K562 (cell line): ENCODE data around the gene HMCN2. TPM values are rescaled to one million over a fixed set of nuclear protein-coding genes. Genes with fewer than 3 reads are reported as not detected.

Source experiments
- ATAC-seq: fragments of 200-7000 bp; cut with Tn5 transposase; 3 replicates; pipeline ENCODE4 v1.9.1; 2020; ENCODE audit warnings: moderate library complexity
- BruUV-seq: library from RNA; stranded (reverse); fragments of 400-500 nt; replicated peaks from 2 replicates; lab custom pipeline; 2021; lab: Mats Ljungman, UMichigan
- CTCF ChIA-PET: fragments of 300-600 bp; formaldehyde crosslinking; extraction: SDS; loops from one replicate; lab custom pipeline; 2021; ENCODE audit warnings: low intra/inter-chr PET ratio; lab: Yijun Ruan, JAX
- POLR2A ChIA-PET: fragments of 300-600, 350-650 bp; sonication (Branson Sonifier 250); formaldehyde crosslinking; extraction: SDS; loops from one replicate; lab custom pipeline; 2021; ENCODE audit warnings: antibody characterized with exemption, inconsistent platforms; lab: Yijun Ruan, JAX
- DNase-seq, 4 experiments: peaks; one replicate each; pipeline versions ENCODE4 v3.0.0 to v3.0.0-alpha.2; 2011 to 2018; ENCODE audit warnings: low spot score in 3 of 4, mixed read lengths in 3 of 4; ENCODE audit errors: extremely low read depth in 1 of 4
- FAIRE-seq: peaks from 2 replicates; lab custom pipeline; 2011; peaks lifted over from hg19 to GRCh38; lab: Jason Lieb, UNC
- H2AFZ ChIP-seq: 2 replicates; pipeline ENCODE4 v1.6.0; 2011; ENCODE audit warnings: low read depth, low read length, control low read depth, inconsistent platforms
- H3K27ac ChIP-seq: fragments of 200-600 bp; 3 replicates; pipeline ENCODE4 v1.8.0; 2011; ENCODE audit warnings: low read depth, mild to moderate bottlenecking, control low read depth, inconsistent platforms, low read length, moderate library complexity, mixed read lengths; ENCODE audit errors: extremely low read depth
- H3K27me3 ChIP-seq, 2 experiments: fragments of 300-600 bp in 1 of 2; 2 replicates in 1 of 2; 3 replicates in 1 of 2; pipeline versions ENCODE4 v1.6.0 to v1.8.0; 2011; ENCODE audit warnings: inconsistent platforms in 2 of 2, low read length in 2 of 2, mild to moderate bottlenecking in 1 of 2, mixed read lengths in 1 of 2, moderate library complexity in 1 of 2; ENCODE audit not compliant: control insufficient read depth in 2 of 2, insufficient read depth in 2 of 2
- H3K36me3 ChIP-seq: fragments of 300-600 bp; 3 replicates; pipeline ENCODE4 v1.8.0; 2011; ENCODE audit warnings: mild to moderate bottlenecking, low read length, inconsistent platforms; ENCODE audit not compliant: control insufficient read depth, insufficient read depth
- H3K4me1 ChIP-seq, 2 experiments: fragments of 200-600 bp in 1 of 2; replicated peaks in 1 of 2; 2 replicates in 1 of 2; 3 replicates in 1 of 2; pipeline versions ENCODE4 v1.5.1 to v1.8.0; 2011; ENCODE audit warnings: inconsistent platforms in 2 of 2, low read length in 2 of 2, mild to moderate bottlenecking in 1 of 2, mixed read lengths in 1 of 2, moderate library complexity in 1 of 2; ENCODE audit not compliant: control insufficient read depth in 2 of 2, insufficient read depth in 2 of 2
- H3K4me2 ChIP-seq: 2 replicates; pipeline ENCODE4 v1.6.1; 2011; ENCODE audit warnings: low read length, control low read depth, inconsistent platforms, mixed read lengths; ENCODE audit not compliant: insufficient read depth
- H3K4me3 ChIP-seq: fragments of 200-600 bp; sonication (generic), shearing (Covaris generic); 2 replicates; pipeline ENCODE4 v1.5.1; 2016; ENCODE audit warnings: control low read depth, inconsistent platforms
- H3K79me2 ChIP-seq: fragments of 200-600 bp; 3 replicates; pipeline ENCODE4 v1.8.0; 2011; ENCODE audit warnings: low read length, inconsistent platforms; ENCODE audit not compliant: control insufficient read depth, insufficient read depth
- H3K9ac ChIP-seq, 2 experiments: 2 replicates each; pipeline versions ENCODE4 v1.6.0 to v1.6.1; 2011; ENCODE audit warnings: low read depth in 2 of 2, low read length in 2 of 2, control low read depth in 1 of 2, inconsistent platforms in 1 of 2, mild to moderate bottlenecking in 1 of 2, mixed read lengths in 1 of 2; ENCODE audit not compliant: insufficient read depth in 1 of 2
- H3K9me1 ChIP-seq: one replicate; pipeline ENCODE4 v1.6.0; 2011; ENCODE audit warnings: inconsistent platforms, mild to moderate bottlenecking, low read length, moderate library complexity; ENCODE audit not compliant: control insufficient read depth, insufficient read depth
- H3K9me3 ChIP-seq: replicated peaks from 2 replicates; pipeline ENCODE4 v1.5.1; 2011; ENCODE audit warnings: low read depth, low read length, inconsistent platforms; ENCODE audit not compliant: control insufficient read depth, insufficient read depth
- H4K20me1 ChIP-seq: replicated peaks from 2 replicates; pipeline ENCODE4 v1.6.1; 2011; ENCODE audit warnings: low read length, inconsistent platforms, mixed read lengths; ENCODE audit not compliant: control insufficient read depth, insufficient read depth
- GABPB1 ChIP-seq: sonication (generic); formaldehyde crosslinking; IDR thresholded peaks from 2 replicates; pipeline ENCODE4 v1.8.0; 2022; ENCODE audit warnings: mild to moderate bottlenecking, missing genetic modification reagents
- KAT2B ChIP-seq: IDR thresholded peaks from one replicate; pipeline ENCODE4 v1.6.1; 2012; ENCODE audit warnings: low read depth, mild to moderate bottlenecking, control low read depth, inconsistent platforms, low read length, moderate library complexity
- KDM2B ChIP-seq: fragments of 250-450 bp; sonication (Bioruptor Pico); IDR thresholded peaks from 2 replicates; pipeline ENCODE4 v1.8.0; 2021; ENCODE audit warnings: mild to moderate bottlenecking, moderate library complexity
- MCM5 ChIP-seq: fragments of 450-650 bp; IDR thresholded peaks from 2 replicates; pipeline ENCODE4 v1.6.1; 2016; ENCODE audit warnings: low read depth
- MYBL2 ChIP-seq, 2 experiments: fragments of 450-650 bp in 1 of 2; sonication (generic) in 1 of 2; formaldehyde crosslinking in 1 of 2; IDR thresholded peaks; 2 replicates each; pipeline versions ENCODE4 v1.6.1 to v1.8.1; 2017 to 2022; ENCODE audit warnings: borderline replicate concordance in 1 of 2, inconsistent platforms in 1 of 2, low read depth in 1 of 2, mild to moderate bottlenecking in 1 of 2, missing genetic modification reagents in 1 of 2, moderate library complexity in 1 of 2
- NR2F6 ChIP-seq: fragments of 450-650 bp; formaldehyde crosslinking; IDR thresholded peaks from 2 replicates; pipeline ENCODE4 v1.4.0; 2020; ENCODE audit warnings: mild to moderate bottlenecking
- RFX5 ChIP-seq: IDR thresholded peaks from 2 replicates; pipeline ENCODE4 v1.6.1; 2011; ENCODE audit warnings: low read depth, mild to moderate bottlenecking, improper control_type of control experiment, low read length
- SIN3A ChIP-seq, 2 experiments: fragments of 150-350 bp in 1 of 2; IDR thresholded peaks; 2 replicates each; pipeline ENCODE4 v1.6.1; 2011 to 2016; ENCODE audit warnings: borderline replicate concordance in 2 of 2, low read depth in 2 of 2, low read length in 2 of 2, mild to moderate bottlenecking in 2 of 2, moderate library complexity in 2 of 2; ENCODE audit not compliant: control insufficient read depth in 1 of 2
- SIRT6 ChIP-seq: IDR thresholded peaks from one replicate; pipeline ENCODE4 v1.6.1; 2012; ENCODE audit warnings: low read depth, mild to moderate bottlenecking, control low read depth, inconsistent platforms, low read length, moderate library complexity
- SMAD3 ChIP-seq: fragments of 450-650 bp; formaldehyde crosslinking; conservative IDR thresholded peaks from 2 replicates; pipeline ENCODE4 v1.4.0; 2020; ENCODE audit warnings: mild to moderate bottlenecking
- ZFP36 ChIP-seq: fragments of 150-350 bp; IDR thresholded peaks from 2 replicates; pipeline ENCODE4 v1.6.1; 2018; ENCODE audit warnings: low read length, low read depth; ENCODE audit not compliant: partially characterized antibody
- ZNF561 ChIP-seq: fragments of 450-650 bp; formaldehyde crosslinking; conservative IDR thresholded peaks from 2 replicates; pipeline ENCODE4 v1.4.0; 2020; ENCODE audit warnings: mild to moderate bottlenecking, moderate library complexity
- ZNF668 ChIP-seq: fragments of 250-450 bp; sonication (Bioruptor Pico); IDR thresholded peaks from 2 replicates; pipeline ENCODE4 v1.8.0; 2022; ENCODE audit warnings: mild to moderate bottlenecking, inconsistent platforms
- WGBS: fragments of 100-300 bp; shearing (Covaris generic); methylation state at CpG from one replicate; pipeline ENCODE4 v1.1.6; 2016; ENCODE audit warnings: low coverage, mixed read lengths; ENCODE audit not compliant: insufficient coverage; ENCODE audit errors: missing lambda C conversion rate; 5-methylcytosine and 5-hydroxymethylcytosine counted together
- in situ Hi-C: fragments of 300-500 bp; cut with MboI; formaldehyde crosslinking; loops from 4 replicates; pipeline ENCODE4 v1.15.0; 2018; ENCODE audit warnings: inconsistent platforms, mixed read lengths
- intact Hi-C: fragments of 100-400 bp; cut with micrococcal nuclease; formaldehyde crosslinking; loops from 2 replicates; pipeline ENCODE4 v1.14.2; 2022
- polyA plus RNA-seq, 8 experiments: library from polyadenylated mRNA; depleted of rRNA in 4 of 8; stranded (reverse) in 5 of 8; unstranded in 3 of 8; fragments of >200 nt; fragmentation: Nextera tagmentation in 2 of 8; fragmentation: Illumina TruSeq in 1 of 8; extraction: Ambion mirVana in 2 of 8; extraction: Trizol in 1 of 8; gene quantifications; 2 replicates each; pipeline versions ENCODE4 v1.2.1 to v1.2.3, GENCODE V29; 2011 to 2014; ENCODE audit warnings: inconsistent platforms in 1 of 8, missing spikeins in 1 of 8
- total RNA-seq, 7 experiments: library from RNA; depleted of rRNA in 6 of 7; stranded (reverse); fragments of >200 nt in 6 of 7; fragmentation: Illumina TruSeq in 2 of 7; extraction: Trizol in 2 of 7; gene quantifications; 2 replicates each; pipeline versions ENCODE4 v1.2.1 to v1.2.3, GENCODE V29; 2011 to 2021; ENCODE audit warnings: low replicate concordance in 1 of 7
- TF ChIP-seq, protein P1 (sequence below): sonication (generic); formaldehyde crosslinking; IDR thresholded peaks from 2 replicates; pipeline ENCODE4 v1.8.0; 2022; ENCODE audit warnings: mild to moderate bottlenecking, missing genetic modification reagents, borderline replicate concordance
- TF ChIP-seq, protein P2 (sequence below): sonication (generic); formaldehyde crosslinking; IDR thresholded peaks from 2 replicates; pipeline ENCODE4 v1.8.0; 2022; ENCODE audit warnings: mild to moderate bottlenecking, missing genetic modification reagents
- TF ChIP-seq, protein P3 (sequence below): fragments of 450-650 bp; formaldehyde crosslinking; IDR thresholded peaks from 2 replicates; pipeline ENCODE4 v1.4.0; 2020; ENCODE audit warnings: mild to moderate bottlenecking, moderate library complexity
- TF ChIP-seq, protein P4 (sequence below): fragments of 250-450 bp; sonication (Bioruptor Pico); IDR thresholded peaks from 2 replicates; pipeline ENCODE4 v1.5.0; 2021

The HMCN2 gene
- total and polyA plus RNA-seq, 9 of the 15 experiments (the other 6 are each of a cell fraction or from before 2014, with no cell fraction given): 0.01 TPM; not detected in 8

DNA sequence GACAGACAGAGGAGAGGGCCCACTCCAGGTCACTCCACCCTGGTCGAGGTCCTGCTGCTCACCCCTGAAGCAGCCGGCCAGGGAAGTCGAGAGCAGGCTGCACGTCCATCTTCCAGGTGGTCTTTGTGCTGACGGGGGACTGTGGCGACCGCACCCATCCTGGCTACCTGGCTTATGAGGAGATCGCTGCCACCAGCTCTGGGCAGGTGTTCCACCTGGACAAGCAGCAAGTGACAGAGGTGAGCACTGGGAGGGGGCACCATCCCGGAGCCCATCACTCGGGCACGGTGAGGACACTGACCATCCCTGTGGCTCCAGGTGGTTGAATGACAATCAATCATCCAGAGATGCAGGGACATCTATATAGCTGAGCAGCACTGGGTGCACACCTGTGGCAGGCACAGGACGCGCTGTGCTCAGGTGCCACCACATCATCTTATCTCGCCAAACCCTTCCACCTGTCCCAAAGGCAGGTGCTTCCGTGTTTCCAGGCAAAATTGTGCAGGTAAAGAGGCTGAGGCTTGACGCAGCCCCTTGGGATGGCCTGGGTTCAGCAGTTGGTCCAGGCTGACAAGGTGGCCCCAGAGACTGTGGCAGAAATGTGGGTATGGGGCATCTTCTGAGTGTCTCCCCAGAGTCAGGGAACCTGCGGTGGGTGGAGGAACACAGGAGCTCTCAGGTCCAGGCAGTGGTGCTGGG, 20.7 kb downstream of the HMCN2 start:
- BruUV-seq: no TSS peak
- TF ChIP-seq, protein P1, sequence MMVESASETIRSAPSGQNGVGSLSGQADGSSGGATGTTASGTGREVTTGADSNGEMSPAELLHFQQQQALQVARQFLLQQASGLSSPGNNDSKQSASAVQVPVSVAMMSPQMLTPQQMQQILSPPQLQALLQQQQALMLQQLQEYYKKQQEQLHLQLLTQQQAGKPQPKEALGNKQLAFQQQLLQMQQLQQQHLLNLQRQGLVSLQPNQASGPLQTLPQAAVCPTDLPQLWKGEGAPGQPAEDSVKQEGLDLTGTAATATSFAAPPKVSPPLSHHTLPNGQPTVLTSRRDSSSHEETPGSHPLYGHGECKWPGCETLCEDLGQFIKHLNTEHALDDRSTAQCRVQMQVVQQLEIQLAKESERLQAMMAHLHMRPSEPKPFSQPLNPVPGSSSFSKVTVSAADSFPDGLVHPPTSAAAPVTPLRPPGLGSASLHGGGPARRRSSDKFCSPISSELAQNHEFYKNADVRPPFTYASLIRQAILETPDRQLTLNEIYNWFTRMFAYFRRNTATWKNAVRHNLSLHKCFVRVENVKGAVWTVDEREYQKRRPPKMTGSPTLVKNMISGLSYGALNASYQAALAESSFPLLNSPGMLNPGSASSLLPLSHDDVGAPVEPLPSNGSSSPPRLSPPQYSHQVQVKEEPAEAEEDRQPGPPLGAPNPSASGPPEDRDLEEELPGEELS (CRISPR knock-in tag): no peak
- TF ChIP-seq, protein P2, sequence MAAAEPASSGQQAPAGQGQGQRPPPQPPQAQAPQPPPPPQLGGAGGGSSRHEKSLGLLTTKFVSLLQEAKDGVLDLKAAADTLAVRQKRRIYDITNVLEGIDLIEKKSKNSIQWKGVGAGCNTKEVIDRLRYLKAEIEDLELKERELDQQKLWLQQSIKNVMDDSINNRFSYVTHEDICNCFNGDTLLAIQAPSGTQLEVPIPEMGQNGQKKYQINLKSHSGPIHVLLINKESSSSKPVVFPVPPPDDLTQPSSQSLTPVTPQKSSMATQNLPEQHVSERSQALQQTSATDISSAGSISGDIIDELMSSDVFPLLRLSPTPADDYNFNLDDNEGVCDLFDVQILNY (CRISPR knock-in tag): no peak
- TF ChIP-seq RFX5: no peak
- TF ChIP-seq MCM5: no peak
- TF ChIP-seq, protein P3, sequence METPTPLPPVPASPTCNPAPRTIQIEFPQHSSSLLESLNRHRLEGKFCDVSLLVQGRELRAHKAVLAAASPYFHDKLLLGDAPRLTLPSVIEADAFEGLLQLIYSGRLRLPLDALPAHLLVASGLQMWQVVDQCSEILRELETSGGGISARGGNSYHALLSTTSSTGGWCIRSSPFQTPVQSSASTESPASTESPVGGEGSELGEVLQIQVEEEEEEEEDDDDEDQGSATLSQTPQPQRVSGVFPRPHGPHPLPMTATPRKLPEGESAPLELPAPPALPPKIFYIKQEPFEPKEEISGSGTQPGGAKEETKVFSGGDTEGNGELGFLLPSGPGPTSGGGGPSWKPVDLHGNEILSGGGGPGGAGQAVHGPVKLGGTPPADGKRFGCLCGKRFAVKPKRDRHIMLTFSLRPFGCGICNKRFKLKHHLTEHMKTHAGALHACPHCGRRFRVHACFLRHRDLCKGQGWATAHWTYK (CRISPR knock-in tag): no peak
- TF ChIP-seq SIRT6: no peak
- no peak for TF ChIP-seq KAT2B
- TF ChIP-seq, protein P4, sequence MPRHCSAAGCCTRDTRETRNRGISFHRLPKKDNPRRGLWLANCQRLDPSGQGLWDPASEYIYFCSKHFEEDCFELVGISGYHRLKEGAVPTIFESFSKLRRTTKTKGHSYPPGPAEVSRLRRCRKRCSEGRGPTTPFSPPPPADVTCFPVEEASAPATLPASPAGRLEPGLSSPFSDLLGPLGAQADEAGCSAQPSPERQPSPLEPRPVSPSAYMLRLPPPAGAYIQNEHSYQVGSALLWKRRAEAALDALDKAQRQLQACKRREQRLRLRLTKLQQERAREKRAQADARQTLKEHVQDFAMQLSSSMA (CRISPR knock-in tag): no peak
- no peak for TF ChIP-seq KDM2B (CRISPR knock-in tag)
- no peak for TF ChIP-seq SMAD3 (CRISPR knock-in tag)
- TF ChIP-seq ZNF668 (CRISPR knock-in tag): no peak
- TF ChIP-seq ZNF561 (CRISPR knock-in tag): no peak
- TF ChIP-seq SIN3A (IDR thresholded peaks at IDR 0.05; ENCODE audit: borderline replicate concordance in 2 of 2, control insufficient read depth in 1 of 2, low read depth in 2 of 2, low read length in 2 of 2): no peak
- TF ChIP-seq ZFP36: no peak
- no peak for TF ChIP-seq NR2F6 (CRISPR knock-in tag)
- no peak for TF ChIP-seq GABPB1 (CRISPR knock-in tag)
- no peak for TF ChIP-seq MYBL2 (IDR thresholded peaks at IDR 0.05; ENCODE audit: low read depth)
- TF ChIP-seq MYBL2 (CRISPR knock-in tag; IDR thresholded peaks at IDR 0.05; ENCODE audit: borderline replicate concordance): no peak

More for the DNA sequence above, 20.7 kb downstream of the HMCN2 start:
- ChIA-PET POLR2A (interaction anchor here (0.6 kb wide), 1 partner anchor 9 kb away, joined by 3 read pairs; no protein-coding TSS in a partner anchor), CTCF (no interaction called here)
- no peaks in the 10 kb centered on the region for H3K9me3 ChIP-seq
- DNase-seq: no peak
- H3K4me2 ChIP-seq: no peak overlapping the region
- in situ Hi-C loops (no loop called here), intact Hi-C loops (no loop called here)
- H3K27me3 ChIP-seq: peaks cover 55 to 77% of the 10 kb centered on the region in 2 experiments; a peak in 4 of 5 replicates
- no peaks in the 10 kb centered on the region for H3K36me3 ChIP-seq
- H3K79me2 ChIP-seq: no peaks in the 10 kb centered on the region
- no peak for FAIRE-seq
- no peak overlapping the region for H2AFZ ChIP-seq
- H3K4me3 ChIP-seq: no peak overlapping the region
- ATAC-seq: no peak
- 4% methylated on average over 17 of the region's 17 CpGs for WGBS
- H3K4me1 ChIP-seq: no peaks in the 10 kb centered on the region; a peak in 1 of 5 replicates
- H3K9ac ChIP-seq: no peak overlapping the region
- no peak overlapping the region for H3K27ac ChIP-seq
- peaks cover 9% of the 10 kb centered on the region; the same call in 1 of the 2 replicates for H4K20me1 ChIP-seq
- peaks cover 3% of the 10 kb centered on the region for H3K9me1 ChIP-seq
